ENCODE measurements around the gene CDC34.
A peak's percentile ranks its signal among the peaks of the same experiment; 100 is the strongest.

Gene CDC34, protein sequence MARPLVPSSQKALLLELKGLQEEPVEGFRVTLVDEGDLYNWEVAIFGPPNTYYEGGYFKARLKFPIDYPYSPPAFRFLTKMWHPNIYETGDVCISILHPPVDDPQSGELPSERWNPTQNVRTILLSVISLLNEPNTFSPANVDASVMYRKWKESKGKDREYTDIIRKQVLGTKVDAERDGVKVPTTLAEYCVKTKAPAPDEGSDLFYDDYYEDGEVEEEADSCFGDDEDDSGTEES

DNA sequence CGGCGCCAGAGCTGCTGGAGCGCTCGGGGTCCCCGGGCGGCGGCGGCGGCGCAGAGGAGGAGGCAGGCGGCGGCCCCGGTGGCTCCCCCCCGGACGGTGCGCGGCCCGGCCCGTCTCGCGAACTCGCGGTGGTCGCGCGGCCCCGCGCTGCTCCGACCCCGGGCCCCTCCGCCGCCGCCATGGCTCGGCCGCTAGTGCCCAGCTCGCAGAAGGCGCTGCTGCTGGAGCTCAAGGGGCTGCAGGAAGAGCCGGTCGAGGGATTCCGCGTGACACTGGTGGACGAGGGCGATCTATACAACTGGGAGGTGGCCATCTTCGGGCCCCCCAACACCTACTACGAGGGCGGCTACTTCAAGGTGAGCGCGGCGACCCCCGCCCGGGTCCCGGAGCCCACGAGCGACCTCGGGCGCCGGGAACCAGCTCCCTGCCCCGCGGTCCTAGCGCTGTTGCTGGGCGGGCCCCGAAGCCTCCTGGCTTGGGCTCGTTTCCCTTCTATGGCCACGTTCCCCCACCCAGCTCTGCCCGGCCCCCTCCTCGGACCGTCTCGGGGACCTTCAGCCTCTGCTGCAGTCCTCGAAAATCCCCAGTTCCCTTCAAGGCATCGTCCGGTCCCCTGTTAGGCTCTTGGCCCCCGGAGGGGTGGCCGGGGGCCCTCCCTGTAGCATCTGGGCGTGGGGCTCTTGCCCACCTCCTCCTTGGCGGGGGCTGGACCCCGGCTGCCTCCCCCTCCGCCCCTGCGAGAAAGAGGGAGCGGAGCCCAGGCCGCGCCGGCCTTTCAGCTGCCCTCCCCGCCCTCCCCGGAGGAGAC lies at the start of gene CDC34:
Gene CDC34, plus strand, starts transcription at position 8 of the 808 bp plus-strand sequence. Its CDS starts 172 bp downstream, at position 180.
- DNase-seq (ENCODE audit: low read depth), result no peak
- peak within 1 kb of the TSS; percentile 82 for H3K4me3 ChIP-seq (ENCODE audit: low read length)
- TF ChIP-seq, protein P1, sequence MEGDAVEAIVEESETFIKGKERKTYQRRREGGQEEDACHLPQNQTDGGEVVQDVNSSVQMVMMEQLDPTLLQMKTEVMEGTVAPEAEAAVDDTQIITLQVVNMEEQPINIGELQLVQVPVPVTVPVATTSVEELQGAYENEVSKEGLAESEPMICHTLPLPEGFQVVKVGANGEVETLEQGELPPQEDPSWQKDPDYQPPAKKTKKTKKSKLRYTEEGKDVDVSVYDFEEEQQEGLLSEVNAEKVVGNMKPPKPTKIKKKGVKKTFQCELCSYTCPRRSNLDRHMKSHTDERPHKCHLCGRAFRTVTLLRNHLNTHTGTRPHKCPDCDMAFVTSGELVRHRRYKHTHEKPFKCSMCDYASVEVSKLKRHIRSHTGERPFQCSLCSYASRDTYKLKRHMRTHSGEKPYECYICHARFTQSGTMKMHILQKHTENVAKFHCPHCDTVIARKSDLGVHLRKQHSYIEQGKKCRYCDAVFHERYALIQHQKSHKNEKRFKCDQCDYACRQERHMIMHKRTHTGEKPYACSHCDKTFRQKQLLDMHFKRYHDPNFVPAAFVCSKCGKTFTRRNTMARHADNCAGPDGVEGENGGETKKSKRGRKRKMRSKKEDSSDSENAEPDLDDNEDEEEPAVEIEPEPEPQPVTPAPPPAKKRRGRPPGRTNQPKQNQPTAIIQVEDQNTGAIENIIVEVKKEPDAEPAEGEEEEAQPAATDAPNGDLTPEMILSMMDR (IDR thresholded peaks at IDR 0.05; ENCODE audit: insufficient read depth, low read depth, low read length, missing control alignments), result no peak

DNA sequence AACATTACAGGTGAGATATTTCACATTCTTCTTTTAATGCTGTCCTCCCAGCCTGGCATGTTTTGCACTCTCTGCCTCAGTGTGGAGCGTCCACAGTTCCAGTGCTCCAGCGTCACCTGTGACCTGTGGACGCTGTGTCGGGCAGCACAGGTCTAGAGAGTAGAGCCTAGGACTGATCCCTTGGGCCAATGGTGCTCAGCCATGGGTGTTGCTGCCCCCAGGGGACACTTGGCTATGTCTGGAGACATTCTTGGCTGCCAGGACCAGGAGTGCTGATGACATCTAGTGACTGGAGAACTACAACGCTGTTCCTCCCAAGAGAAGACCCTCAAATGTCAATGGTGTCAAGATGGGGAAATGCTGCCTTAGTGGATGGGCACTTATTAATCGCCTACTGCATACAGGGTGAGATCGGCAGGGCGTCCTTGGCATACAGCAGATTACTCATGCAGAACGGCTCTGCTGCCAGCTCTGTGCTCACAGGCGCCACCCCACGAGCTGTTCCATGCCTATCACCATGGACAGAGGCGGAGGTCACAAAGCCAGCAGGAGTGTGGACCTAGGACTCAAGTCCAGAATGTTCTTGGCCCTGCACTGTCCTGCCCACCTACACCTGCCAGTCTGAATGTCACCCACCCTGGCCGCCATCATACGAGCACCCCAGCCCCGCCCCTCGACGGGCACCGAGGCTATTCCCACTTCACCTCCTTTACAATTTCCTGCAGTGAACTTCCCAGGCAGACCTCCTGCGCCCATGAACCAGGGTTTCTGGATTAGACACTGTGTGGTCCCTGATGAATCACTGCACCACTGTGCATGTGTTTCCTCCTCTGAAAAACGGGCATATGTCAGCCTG lies 49.1 kb upstream of the CDC34 start:
- DNase-seq (ENCODE audit: low read depth), result no peak
- TF ChIP-seq, protein P1 (IDR thresholded peaks at IDR 0.05; ENCODE audit: insufficient read depth, low read depth, low read length, missing control alignments), result no peak
- no peak overlapping the region for H3K4me3 ChIP-seq (ENCODE audit: low read length)

DNA sequence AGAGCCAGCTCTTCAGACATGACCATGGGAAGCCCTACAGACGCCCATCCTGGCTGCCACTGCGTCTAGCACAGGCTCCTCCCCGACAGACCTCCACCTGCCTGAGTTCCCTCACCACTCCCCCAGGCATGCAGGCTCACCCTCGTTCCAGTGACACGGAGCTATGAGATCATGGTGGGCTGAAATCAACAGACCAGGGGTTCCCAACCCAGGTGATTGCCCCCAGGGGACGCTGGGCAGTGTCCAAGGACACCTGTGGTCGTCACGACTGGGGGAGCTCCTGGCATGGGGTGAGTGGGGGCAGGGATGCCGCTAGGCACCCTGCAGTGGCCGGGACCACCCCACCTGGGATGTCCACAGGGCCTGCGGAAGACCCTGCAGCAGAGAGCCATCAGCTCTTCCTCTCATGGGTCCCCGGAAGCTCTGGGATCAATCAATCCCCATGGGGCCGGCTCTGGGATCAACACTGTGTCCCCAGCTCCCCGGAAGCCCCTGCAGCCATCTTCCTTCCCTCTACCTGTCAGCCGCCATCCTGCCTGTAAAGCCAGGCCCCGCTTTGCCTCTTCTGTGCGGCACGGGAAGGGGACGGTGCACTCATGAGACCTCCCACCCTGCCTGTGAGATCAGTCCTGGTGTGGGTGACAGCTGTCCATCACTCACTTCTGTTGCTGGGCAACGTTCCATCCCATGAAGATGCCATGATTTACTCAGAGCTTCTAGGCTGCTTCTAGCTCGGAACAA lies 48.1 kb upstream of the CDC34 start:
- no peak for DNase-seq (ENCODE audit: low read depth)
- no peak overlapping the region for H3K4me3 ChIP-seq (ENCODE audit: low read length)
- TF ChIP-seq, protein P1 (IDR thresholded peaks at IDR 0.05; ENCODE audit: insufficient read depth, low read depth, low read length, missing control alignments), result no peak

DNA sequence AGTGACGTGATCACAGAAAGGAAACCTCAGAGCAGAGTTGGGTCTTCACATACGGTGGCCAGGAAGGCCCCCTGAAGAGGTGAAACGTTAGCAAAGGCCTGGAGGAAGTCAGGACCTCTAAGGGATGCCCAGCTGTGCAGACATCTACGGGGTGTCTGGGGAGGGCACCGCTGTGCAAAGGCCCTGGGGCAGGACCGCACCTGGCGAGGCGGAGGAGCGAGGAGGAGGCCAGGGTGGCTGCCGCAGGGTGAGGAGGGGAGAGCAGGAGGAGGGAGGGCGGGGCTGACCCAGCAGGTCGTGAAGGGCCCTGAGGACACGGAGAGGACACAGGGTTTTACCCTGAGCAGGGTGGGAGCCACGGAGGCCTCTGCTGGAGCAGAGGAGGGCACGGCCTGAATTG lies 47.1 kb upstream of the CDC34 start:
- TF ChIP-seq, protein P1 (IDR thresholded peaks at IDR 0.05; ENCODE audit: insufficient read depth, low read depth, low read length, missing control alignments), result no peak
- no peak for DNase-seq (ENCODE audit: low read depth)
- H3K4me3 ChIP-seq (ENCODE audit: low read length), result no peak overlapping the region

DNA sequence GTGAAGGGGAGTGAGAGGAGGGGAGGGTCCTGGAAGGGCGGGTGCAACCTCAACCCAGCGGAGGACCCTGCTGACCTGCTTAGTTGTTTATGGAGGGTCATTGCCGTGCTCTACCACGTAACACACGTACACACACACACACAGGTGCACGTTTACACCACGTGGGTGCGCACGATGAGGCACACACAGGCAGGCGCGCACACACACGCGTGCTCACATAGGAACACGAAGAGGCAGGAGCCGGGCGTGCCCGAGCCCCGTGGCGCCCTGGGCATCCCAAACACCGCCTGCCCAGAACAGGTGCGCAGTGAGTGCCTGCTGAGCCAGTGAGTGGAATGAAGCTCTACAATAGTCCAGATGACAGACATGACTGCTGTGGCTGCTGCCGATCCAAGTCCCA lies 46.5 kb upstream of the CDC34 start:
- H3K4me3 ChIP-seq (ENCODE audit: low read length), result no peak overlapping the region
- TF ChIP-seq, protein P1 (IDR thresholded peaks at IDR 0.05; ENCODE audit: insufficient read depth, low read depth, low read length, missing control alignments), result no peak

DNA sequence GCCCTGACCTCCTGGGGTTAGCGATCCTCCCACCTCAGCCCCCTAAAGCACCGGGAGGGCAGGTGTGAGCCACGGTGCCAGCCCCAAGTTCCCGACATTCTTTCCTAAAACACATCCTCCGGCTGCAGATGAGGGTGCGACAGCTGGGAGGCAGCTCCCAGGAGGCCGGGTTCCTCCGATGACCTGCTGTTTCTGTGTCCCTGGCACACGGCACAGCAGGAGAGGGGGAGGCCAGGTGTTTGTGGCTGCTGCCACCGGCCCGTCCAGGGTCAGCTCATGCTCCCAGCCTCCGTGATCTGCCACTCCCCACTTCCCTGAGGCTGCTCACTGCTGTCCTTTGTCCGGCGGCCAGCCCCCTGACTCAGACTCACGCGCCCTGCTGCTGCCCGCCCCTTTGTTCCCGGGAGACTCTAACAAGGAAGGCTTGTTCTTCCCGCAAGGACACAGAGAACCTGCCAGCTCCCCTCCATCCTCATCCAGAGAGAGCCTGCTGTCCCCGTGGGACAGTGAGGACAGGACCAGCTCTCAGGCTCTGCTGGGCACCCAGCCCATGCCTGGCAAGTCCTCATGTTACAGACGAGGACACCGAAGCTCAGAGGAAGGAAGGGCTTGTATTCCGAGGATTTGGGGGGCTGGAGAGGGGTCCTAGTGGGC lies 45.9 kb upstream of the CDC34 start:
- TF ChIP-seq, protein P1 (IDR thresholded peaks at IDR 0.05; ENCODE audit: insufficient read depth, low read depth, low read length, missing control alignments), result no peak
- no peak overlapping the region for H3K4me3 ChIP-seq (ENCODE audit: low read length)
- DNase-seq (ENCODE audit: low read depth), result peak; percentile 37

More for the DNA sequence above, 46.5 kb upstream of the CDC34 start:
- no peak for DNase-seq (ENCODE audit: low read depth)
